Measurements from ENCODE around the gene CAVIN1.

GRCh38 chr17:42408061-42408460 is 15.0 kb downstream of the CAVIN1 start:
- TF ChIP-seq CTCF (IDR thresholded peaks at IDR 0.05) (no peak), POLR2AphosphoS5 (IDR thresholded peaks at IDR 0.05) (no peak), POLR2A (IDR thresholded peaks at IDR 0.05) (no peak)
